Measurements from ENCODE around the gene FBXL19.
A peak's percentile ranks its signal among the peaks of the same experiment; 100 is the strongest.

FBXL19 gene

GRCh38 chr16:30925995-30926811, 2.8 kb downstream of the FBXL19 start:
- in situ Hi-C loops (cut with MboI; ENCODE audit: low pct_unique_long_range_greater_than_20kb, low sequenced_read_pairs, unreplicated experiment): no loop called here
- no peak for DNase-seq (ENCODE audit: low spot score)
- TF ChIP-seq CTCF (IDR thresholded peaks at IDR 0.05; ENCODE audit: extremely low read depth, insufficient read depth, missing control alignments): no peak

- in situ Hi-C loops (cut with MboI; ENCODE audit: low pct_unique_long_range_greater_than_20kb, low sequenced_read_pairs, unreplicated experiment): no loop called here
- no peak for DNase-seq (ENCODE audit: low spot score)
Observed at GRCh38 chr16:30926937-30927788, 3.8 kb downstream of the FBXL19 start.

GRCh38 chr16:30927789-30928378, 4.5 kb downstream of the FBXL19 start:
- peak; percentile 74 for DNase-seq (ENCODE audit: low spot score)
- in situ Hi-C loops (cut with MboI; ENCODE audit: low pct_unique_long_range_greater_than_20kb, low sequenced_read_pairs, unreplicated experiment): no loop called here
- no peak for TF ChIP-seq CTCF (IDR thresholded peaks at IDR 0.05; ENCODE audit: extremely low read depth, insufficient read depth, missing control alignments)

More at GRCh38 chr16:30926937-30927788, 3.8 kb downstream of the FBXL19 start:
- no peak for TF ChIP-seq CTCF (IDR thresholded peaks at IDR 0.05; ENCODE audit: extremely low read depth, insufficient read depth, missing control alignments)

GRCh38 chr16:30928390-30928789, 5.0 kb downstream of the FBXL19 start:
- no peak for TF ChIP-seq CTCF (IDR thresholded peaks at IDR 0.05; ENCODE audit: extremely low read depth, insufficient read depth, missing control alignments)
- no peak for DNase-seq (ENCODE audit: low spot score)
- in situ Hi-C loops (cut with MboI; ENCODE audit: low pct_unique_long_range_greater_than_20kb, low sequenced_read_pairs, unreplicated experiment): no loop called here

- in situ Hi-C loops (cut with MboI; ENCODE audit: low pct_unique_long_range_greater_than_20kb, low sequenced_read_pairs, unreplicated experiment): no loop called here
- DNase-seq (ENCODE audit: low spot score): no peak
- TF ChIP-seq CTCF (IDR thresholded peaks at IDR 0.05; ENCODE audit: extremely low read depth, insufficient read depth, missing control alignments): no peak
Observed at GRCh38 chr16:30929167-30929566, 5.8 kb downstream of the FBXL19 start.

GRCh38 chr16:30930160-30930571, 6.8 kb downstream of the FBXL19 start:
- in situ Hi-C loops (cut with MboI; ENCODE audit: low pct_unique_long_range_greater_than_20kb, low sequenced_read_pairs, unreplicated experiment): no loop called here
- no peak for DNase-seq (ENCODE audit: low spot score)
- no peak for TF ChIP-seq CTCF (IDR thresholded peaks at IDR 0.05; ENCODE audit: extremely low read depth, insufficient read depth, missing control alignments)

Data from GM13977 (cell line).